ENCODE data around the gene SLC35G2. TPM values are rescaled to one million over a fixed set of nuclear protein-coding genes. Genes with fewer than 3 reads are reported as not detected.

The SLC35G2 gene
- total RNA-seq, 2 experiments from 2014 or later, result 3.0 TPM

DNA sequence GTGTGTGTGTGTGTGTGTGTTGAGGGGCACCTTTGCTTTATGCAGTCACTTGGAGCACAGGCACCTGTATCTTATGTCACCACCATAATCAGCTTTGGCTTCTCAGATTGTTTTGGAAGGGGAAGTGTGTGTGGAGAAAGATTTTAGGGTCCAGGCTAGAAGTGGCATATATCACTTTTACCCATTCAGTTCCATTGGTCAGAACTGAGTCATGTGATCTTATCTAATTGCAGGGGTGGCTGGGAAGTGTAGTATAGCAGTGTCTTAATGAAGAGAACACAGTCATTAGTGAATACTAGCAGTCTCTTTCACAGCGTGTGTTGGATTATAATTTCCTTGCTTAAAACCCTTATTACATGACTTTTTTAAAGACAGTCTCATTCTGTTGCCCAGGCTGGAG, 63.6 kb downstream of the SLC35G2 start:
- Mint-ChIP-seq H3K4me1 (ENCODE audit: low read depth) (peaks cover 62% of the 10 kb centered on the region), H3K36me3 (ENCODE audit: low read depth) (peaks cover 29% of the 10 kb centered on the region), H3K9me3 (peaks cover 8% of the 10 kb centered on the region), H3K27me3 (no peaks in the 10 kb centered on the region), H3K27ac (no peak overlapping the region), H3K4me3 (no peak overlapping the region)
- TF ChIP-seq, protein P1, sequence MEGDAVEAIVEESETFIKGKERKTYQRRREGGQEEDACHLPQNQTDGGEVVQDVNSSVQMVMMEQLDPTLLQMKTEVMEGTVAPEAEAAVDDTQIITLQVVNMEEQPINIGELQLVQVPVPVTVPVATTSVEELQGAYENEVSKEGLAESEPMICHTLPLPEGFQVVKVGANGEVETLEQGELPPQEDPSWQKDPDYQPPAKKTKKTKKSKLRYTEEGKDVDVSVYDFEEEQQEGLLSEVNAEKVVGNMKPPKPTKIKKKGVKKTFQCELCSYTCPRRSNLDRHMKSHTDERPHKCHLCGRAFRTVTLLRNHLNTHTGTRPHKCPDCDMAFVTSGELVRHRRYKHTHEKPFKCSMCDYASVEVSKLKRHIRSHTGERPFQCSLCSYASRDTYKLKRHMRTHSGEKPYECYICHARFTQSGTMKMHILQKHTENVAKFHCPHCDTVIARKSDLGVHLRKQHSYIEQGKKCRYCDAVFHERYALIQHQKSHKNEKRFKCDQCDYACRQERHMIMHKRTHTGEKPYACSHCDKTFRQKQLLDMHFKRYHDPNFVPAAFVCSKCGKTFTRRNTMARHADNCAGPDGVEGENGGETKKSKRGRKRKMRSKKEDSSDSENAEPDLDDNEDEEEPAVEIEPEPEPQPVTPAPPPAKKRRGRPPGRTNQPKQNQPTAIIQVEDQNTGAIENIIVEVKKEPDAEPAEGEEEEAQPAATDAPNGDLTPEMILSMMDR (IDR thresholded peaks at IDR 0.05), result no peak
- DNase-seq (no peak), ATAC-seq (peak; percentile 77)
- ChIA-PET POLR2A (interaction anchor here (0.8 kb wide), 1 partner anchor 18 kb away, joined by 3 read pairs; no protein-coding TSS in a partner anchor), CTCF (no interaction called here)
- intact Hi-C loops (cut with micrococcal nuclease), result no loop called here

DNA sequence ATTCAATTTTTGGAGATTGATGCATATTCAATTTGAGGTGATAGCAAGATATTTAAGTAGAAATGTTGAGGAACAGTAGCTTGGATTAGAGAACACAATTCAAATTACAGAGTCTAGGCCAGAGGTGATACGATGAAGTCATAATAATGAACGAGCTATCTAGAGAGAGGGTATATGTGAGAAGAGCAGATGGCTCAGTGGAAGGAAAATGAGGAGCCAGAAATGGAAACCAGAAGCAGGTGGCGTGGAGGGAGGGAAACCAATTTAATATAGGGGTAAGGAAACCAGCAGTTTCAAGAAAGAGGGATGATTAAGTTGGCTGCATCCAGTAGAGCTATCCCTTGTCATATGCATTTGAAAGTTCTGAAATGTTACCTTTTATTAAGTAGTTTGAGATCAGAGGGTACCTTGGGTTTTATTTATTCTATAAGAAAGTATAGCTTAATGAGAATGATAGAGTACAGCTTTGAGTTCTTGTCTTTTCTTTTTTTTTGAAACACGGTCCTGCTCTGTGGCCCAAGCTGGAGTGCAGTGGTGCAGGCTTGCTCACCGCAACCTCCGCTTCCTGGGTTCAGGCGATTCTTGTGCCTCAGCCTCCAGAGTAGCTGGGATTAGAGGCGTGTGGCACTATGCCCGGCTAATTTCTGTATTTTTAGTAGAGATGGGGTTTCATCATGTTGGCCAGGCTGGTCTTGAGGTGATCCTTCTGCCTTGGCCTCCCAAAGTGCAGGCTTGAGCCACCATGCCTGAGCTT, 65.2 kb downstream of the SLC35G2 start:
- ATAC-seq (no peak), DNase-seq (no peak)
- Mint-ChIP-seq H3K4me1 (ENCODE audit: low read depth) (peaks cover 67% of the 10 kb centered on the region), H3K27me3 (no peaks in the 10 kb centered on the region), H3K4me3 (no peak overlapping the region), H3K36me3 (ENCODE audit: low read depth) (peaks cover 28% of the 10 kb centered on the region), H3K27ac (peak overlapping the region; percentile 62), H3K9me3 (peaks cover 4% of the 10 kb centered on the region)
- POLR2A ChIA-PET, result interaction anchor here (0.7 to 1.1 kb wide), 4 partner anchors 11 to 690 kb away, joined by 3 to 5 read pairs (median 4); partner anchors contain the start of gene NCK1
- CTCF ChIA-PET, result interaction anchor here (0.6 to 1.5 kb wide), 4 partner anchors 14 to 28 kb away, joined by 3 to 7 read pairs (median 3); partner anchors contain the start of gene NCK1
- TF ChIP-seq, protein P1 (IDR thresholded peaks at IDR 0.05), result no peak
- intact Hi-C loops (cut with micrococcal nuclease), result no loop called here

DNA sequence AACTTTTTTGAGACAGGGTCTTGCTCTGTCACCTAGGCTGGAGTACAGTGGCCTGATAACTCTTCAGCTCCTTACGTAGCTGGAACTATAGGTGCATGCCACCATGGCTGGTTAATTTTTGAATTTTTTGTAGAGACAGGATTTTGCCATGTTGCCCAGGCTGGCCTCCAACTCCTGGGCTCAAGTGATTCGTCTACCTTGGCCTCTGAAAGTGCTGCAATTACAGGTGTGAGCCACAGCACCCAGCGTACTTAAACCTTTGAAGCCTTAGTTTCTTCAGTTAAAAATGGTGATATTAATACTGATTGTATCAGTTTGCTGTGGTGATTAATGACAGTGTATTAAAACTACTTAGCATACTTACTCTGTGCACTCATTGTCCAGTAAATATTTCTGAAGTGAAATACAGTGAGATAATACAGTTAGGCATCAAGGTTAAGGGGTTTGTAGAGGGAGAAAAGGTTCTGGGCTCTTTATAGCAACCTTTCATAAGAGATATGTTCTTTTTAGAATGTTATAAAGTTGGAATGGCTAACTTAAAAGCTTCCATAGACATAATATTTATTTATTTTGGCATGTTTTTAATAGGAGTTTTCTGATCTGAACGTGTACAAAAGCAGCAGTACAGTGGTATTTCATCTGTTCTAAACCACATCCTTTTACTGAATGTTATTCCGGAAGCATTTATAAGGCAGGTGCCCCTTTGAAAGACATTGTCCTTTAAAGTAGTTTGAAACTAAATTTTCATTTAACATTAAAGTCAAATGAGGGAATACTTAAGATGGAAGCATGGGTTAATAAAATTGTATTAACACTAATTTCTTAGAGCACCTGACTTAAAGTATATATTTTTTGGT, 66.7 kb downstream of the SLC35G2 start:
- peaks cover 3% of the 10 kb centered on the region for H3K9me3 Mint-ChIP-seq
- CTCF ChIA-PET, result interaction anchor here (1.4 to 1.5 kb wide), 2 partner anchors 13 to 23 kb away, joined by 3 to 7 read pairs; partner anchors contain the start of gene NCK1
- TF ChIP-seq, protein P1 (IDR thresholded peaks at IDR 0.05), result no peak

DNA sequence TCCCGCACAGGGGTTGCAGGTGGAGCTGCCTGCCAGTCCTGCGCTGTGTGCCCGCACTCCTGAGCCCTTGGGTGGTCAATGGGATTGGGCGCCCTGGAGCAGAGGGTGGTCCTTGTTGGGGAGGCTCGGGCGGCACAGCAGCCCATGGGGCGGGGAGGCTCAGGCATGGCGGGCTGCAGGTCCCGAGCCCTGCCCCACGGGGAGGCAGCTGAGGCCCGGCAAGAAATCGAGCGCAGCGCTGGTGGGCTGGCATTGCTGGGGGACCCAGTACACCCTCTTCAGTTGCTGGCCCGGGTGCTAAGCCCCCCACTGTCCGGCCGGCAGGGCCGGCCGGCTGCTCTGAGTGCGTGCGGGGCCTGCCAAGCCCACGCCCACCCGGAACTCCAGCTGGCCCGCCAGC, 71.0 kb downstream of the SLC35G2 start:
- intact Hi-C loops (cut with micrococcal nuclease), result no loop called here
- Mint-ChIP-seq H3K27me3 (no peaks in the 10 kb centered on the region), H3K4me3 (no peak overlapping the region), H3K4me1 (ENCODE audit: low read depth) (peaks cover 70% of the 10 kb centered on the region), H3K9me3 (peaks cover 12% of the 10 kb centered on the region), H3K36me3 (ENCODE audit: low read depth) (peaks cover 46% of the 10 kb centered on the region), H3K27ac (no peak overlapping the region)
- ATAC-seq (no peak), DNase-seq (no peak)
- ChIA-PET CTCF (interaction anchor here (1.8 kb wide), 1 partner anchor 124 kb away, joined by 5 read pairs; no protein-coding TSS in a partner anchor), POLR2A (interaction anchor here (1.2 to 1.4 kb wide), 2 partner anchors 8 to 28 kb away, joined by 3 to 4 read pairs; partner anchors contain the start of gene NCK1)
- TF ChIP-seq, protein P1 (IDR thresholded peaks at IDR 0.05), result no peak

More for the DNA sequence above, 66.7 kb downstream of the SLC35G2 start:
- intact Hi-C loops (cut with micrococcal nuclease), result no loop called here
- Mint-ChIP-seq H3K4me3 (peak overlapping the region; percentile 48), H3K36me3 (ENCODE audit: low read depth) (peaks cover 33% of the 10 kb centered on the region), H3K4me1 (ENCODE audit: low read depth) (peaks cover 67% of the 10 kb centered on the region), H3K27ac (peak overlapping the region; percentile 85), H3K27me3 (no peaks in the 10 kb centered on the region)
- ATAC-seq (peak; percentile 65), DNase-seq (peak; percentile 35)
- POLR2A ChIA-PET, result no interaction called here

Data from activated CD8-positive, alpha-beta T cell treated with anti-CD3 and anti-CD28 coated beads for 36 hours (primary cell).